ENCODE results near the gene TREML2. TPM values are rescaled to one million over a fixed set of nuclear protein-coding genes. Genes with fewer than 3 reads are reported as not detected.

Gene TREML2
- total RNA-seq, 1 donor from 2014 or later = not detected

- DNase-seq = no peak
- Mint-ChIP-seq H3K27ac (ENCODE audit: unreplicated experiment) (no peak within 1 kb of the TSS), H3K27me3 (ENCODE audit: unreplicated experiment) (peaks cover 4% of the 10 kb centered on the region), H3K4me1 (ENCODE audit: low read depth, unreplicated experiment) (no peaks in the 10 kb centered on the region), H3K9me3 (ENCODE audit: unreplicated experiment) (peaks cover 3% of the 10 kb centered on the region), H3K36me3 (ENCODE audit: unreplicated experiment) (no peaks in the 10 kb centered on the region), H3K4me3 (ENCODE audit: unreplicated experiment) (no peak within 1 kb of the TSS)
- TF ChIP-seq, protein P1, sequence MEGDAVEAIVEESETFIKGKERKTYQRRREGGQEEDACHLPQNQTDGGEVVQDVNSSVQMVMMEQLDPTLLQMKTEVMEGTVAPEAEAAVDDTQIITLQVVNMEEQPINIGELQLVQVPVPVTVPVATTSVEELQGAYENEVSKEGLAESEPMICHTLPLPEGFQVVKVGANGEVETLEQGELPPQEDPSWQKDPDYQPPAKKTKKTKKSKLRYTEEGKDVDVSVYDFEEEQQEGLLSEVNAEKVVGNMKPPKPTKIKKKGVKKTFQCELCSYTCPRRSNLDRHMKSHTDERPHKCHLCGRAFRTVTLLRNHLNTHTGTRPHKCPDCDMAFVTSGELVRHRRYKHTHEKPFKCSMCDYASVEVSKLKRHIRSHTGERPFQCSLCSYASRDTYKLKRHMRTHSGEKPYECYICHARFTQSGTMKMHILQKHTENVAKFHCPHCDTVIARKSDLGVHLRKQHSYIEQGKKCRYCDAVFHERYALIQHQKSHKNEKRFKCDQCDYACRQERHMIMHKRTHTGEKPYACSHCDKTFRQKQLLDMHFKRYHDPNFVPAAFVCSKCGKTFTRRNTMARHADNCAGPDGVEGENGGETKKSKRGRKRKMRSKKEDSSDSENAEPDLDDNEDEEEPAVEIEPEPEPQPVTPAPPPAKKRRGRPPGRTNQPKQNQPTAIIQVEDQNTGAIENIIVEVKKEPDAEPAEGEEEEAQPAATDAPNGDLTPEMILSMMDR (IDR thresholded peaks at IDR 0.05; ENCODE audit: partially characterized antibody, unreplicated experiment) = no peak
Observed at GRCh38 chr6:41162687-41163418, 38.1 kb downstream of the TREML2 start, which contains the start of gene TREM2. TREM2 (minus strand) TSS chr6:41163116; CDS start chr6:41163082, 34 bp downstream.

DNA sequence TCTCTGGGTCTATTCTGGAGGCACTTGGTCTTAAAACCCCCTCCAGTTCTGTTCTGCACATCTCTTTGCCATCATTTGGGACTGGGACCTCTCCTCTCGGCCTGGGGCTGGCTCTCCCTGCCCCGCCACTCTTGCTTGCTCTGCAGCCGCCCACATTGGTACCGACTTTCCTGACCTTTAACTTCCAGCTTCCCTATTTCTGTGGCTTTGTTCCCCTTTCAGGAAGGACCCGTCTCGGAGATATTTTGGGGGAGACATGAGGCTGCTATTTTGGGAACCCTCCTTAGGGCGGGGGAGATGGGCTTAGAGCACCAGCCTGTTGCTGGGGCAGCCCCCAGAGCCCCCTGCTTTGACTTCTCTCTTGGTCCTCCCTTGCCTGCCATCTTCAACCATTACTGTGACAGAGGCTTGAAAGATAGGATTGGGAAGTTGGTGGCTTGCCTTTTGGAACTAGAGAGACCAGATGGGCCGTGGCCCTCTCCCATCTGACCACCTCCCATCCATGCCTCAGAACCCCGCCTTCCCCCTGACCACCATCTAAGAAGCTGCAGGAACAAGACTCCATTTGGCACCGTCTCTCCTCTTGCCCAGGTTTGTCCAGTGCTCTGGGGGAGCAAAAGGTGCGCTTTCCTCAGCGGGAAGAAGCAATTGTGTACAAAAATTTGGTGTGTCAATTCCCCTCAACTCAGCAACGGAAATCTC, 38.9 kb downstream of the TREML2 start:
- TF ChIP-seq, protein P1 (IDR thresholded peaks at IDR 0.05; ENCODE audit: partially characterized antibody, unreplicated experiment) = no peak
- Mint-ChIP-seq H3K27ac (ENCODE audit: unreplicated experiment) (no peak overlapping the region), H3K36me3 (ENCODE audit: unreplicated experiment) (no peaks in the 10 kb centered on the region), H3K4me3 (ENCODE audit: unreplicated experiment) (no peak overlapping the region), H3K9me3 (ENCODE audit: unreplicated experiment) (peaks cover 4% of the 10 kb centered on the region), H3K27me3 (ENCODE audit: unreplicated experiment) (peaks cover 6% of the 10 kb centered on the region), H3K4me1 (ENCODE audit: low read depth, unreplicated experiment) (no peaks in the 10 kb centered on the region)
- no peak for DNase-seq

- H3K27me3 Mint-ChIP-seq (ENCODE audit: unreplicated experiment) = peaks cover 6% of the 10 kb centered on the region
- no peaks in the 10 kb centered on the region for H3K36me3 Mint-ChIP-seq (ENCODE audit: unreplicated experiment)
- H3K4me1 Mint-ChIP-seq (ENCODE audit: low read depth, unreplicated experiment) = no peaks in the 10 kb centered on the region
- H3K27ac Mint-ChIP-seq (ENCODE audit: unreplicated experiment) = no peak overlapping the region
- DNase-seq = no peak
- no peak overlapping the region for H3K4me3 Mint-ChIP-seq (ENCODE audit: unreplicated experiment)
- TF ChIP-seq, protein P1 (IDR thresholded peaks at IDR 0.05; ENCODE audit: partially characterized antibody, unreplicated experiment) = no peak
- peaks cover 4% of the 10 kb centered on the region for H3K9me3 Mint-ChIP-seq (ENCODE audit: unreplicated experiment)
Observed at GRCh38 chr6:41161380-41161779, 39.6 kb downstream of the TREML2 start.

- no peak overlapping the region for H3K27ac Mint-ChIP-seq (ENCODE audit: unreplicated experiment)
- no peak overlapping the region for H3K4me3 Mint-ChIP-seq (ENCODE audit: unreplicated experiment)
- H3K36me3 Mint-ChIP-seq (ENCODE audit: unreplicated experiment) = no peaks in the 10 kb centered on the region
- no peak for DNase-seq
- H3K27me3 Mint-ChIP-seq (ENCODE audit: unreplicated experiment) = peaks cover 6% of the 10 kb centered on the region
- H3K9me3 Mint-ChIP-seq (ENCODE audit: unreplicated experiment) = peaks cover 4% of the 10 kb centered on the region
- H3K4me1 Mint-ChIP-seq (ENCODE audit: low read depth, unreplicated experiment) = no peaks in the 10 kb centered on the region
- TF ChIP-seq, protein P1 (IDR thresholded peaks at IDR 0.05; ENCODE audit: partially characterized antibody, unreplicated experiment) = no peak
Observed at GRCh38 chr6:41160933-41161332, 40.0 kb downstream of the TREML2 start.
